HEK293T (cell line): ENCODE data around the gene CCL11.

ENCODE experiments used
- CTCF ChIA-PET: fragments of 350-600 bp; formaldehyde crosslinking; extraction: SDS; loops from one replicate; lab custom pipeline; 2021; ENCODE audit warnings: antibody characterized with exemption, inconsistent platforms; lab: Yijun Ruan, JAX
- POLR2A ChIA-PET: fragments of 350-600 bp; formaldehyde crosslinking; extraction: SDS; loops from one replicate; lab custom pipeline; 2020; ENCODE audit warnings: antibody characterized with exemption, inconsistent platforms; lab: Yijun Ruan, JAX
- DNase-seq: peaks from one replicate; pipeline ENCODE4 v3.0.0; 2012; ENCODE audit warnings: mixed read lengths; ENCODE audit errors: extremely low spot score
- ARNT ChIP-seq: fragments of 450-650 bp; IDR thresholded peaks from 2 replicates; pipeline ENCODE4 v1.6.1; 2017; ENCODE audit warnings: mild to moderate bottlenecking
- BHLHE40 ChIP-seq: fragments of 450-650 bp; IDR thresholded peaks from 2 replicates; pipeline ENCODE4 v1.6.1; 2016; ENCODE audit warnings: mild to moderate bottlenecking, moderate library complexity, borderline replicate concordance
- CTBP1 ChIP-seq: fragments of 450-650 bp; IDR thresholded peaks from 2 replicates; pipeline ENCODE4 v1.6.1; 2016; ENCODE audit warnings: borderline replicate concordance
- ELF4 ChIP-seq: fragments of 450-650 bp; IDR thresholded peaks from 2 replicates; pipeline ENCODE4 v1.6.1; 2017; ENCODE audit warnings: antibody characterized with exemption
- FOXA1 ChIP-seq: fragments of 450-650 bp; IDR thresholded peaks from 2 replicates; pipeline ENCODE4 v1.6.1; 2016; ENCODE audit warnings: mild to moderate bottlenecking
- FOXK2 ChIP-seq: fragments of 450-650 bp; IDR thresholded peaks from 2 replicates; pipeline ENCODE4 v1.6.1; 2016; ENCODE audit warnings: mild to moderate bottlenecking
- FOXM1 ChIP-seq: fragments of 450-650 bp; IDR thresholded peaks from 2 replicates; pipeline ENCODE4 v1.6.1; 2017; ENCODE audit warnings: mild to moderate bottlenecking, borderline replicate concordance
- HDGF ChIP-seq: fragments of 450-650 bp; IDR thresholded peaks from 2 replicates; pipeline ENCODE4 v1.6.1; 2017; ENCODE audit warnings: antibody characterized with exemption, borderline replicate concordance
- L3MBTL2 ChIP-seq: fragments of 450-650 bp; conservative IDR thresholded peaks from 2 replicates; pipeline ENCODE4 v1.6.1; 2016; ENCODE audit warnings: mild to moderate bottlenecking
- LEF1 ChIP-seq: fragments of 450-650 bp; IDR thresholded peaks from 2 replicates; pipeline ENCODE4 v1.6.1; 2017; ENCODE audit warnings: mild to moderate bottlenecking, borderline replicate concordance
- NFRKB ChIP-seq: fragments of 450-650 bp; IDR thresholded peaks from 2 replicates; pipeline ENCODE4 v1.6.1; 2016; ENCODE audit warnings: mild to moderate bottlenecking, moderate library complexity
- PKNOX1 ChIP-seq: fragments of 450-650 bp; IDR thresholded peaks from 2 replicates; pipeline ENCODE4 v1.6.1; 2016
- SP1 ChIP-seq: fragments of 450-650 bp; IDR thresholded peaks from 2 replicates; pipeline ENCODE4 v1.6.1; 2017
- SUZ12 ChIP-seq: fragments of 450-650 bp; IDR thresholded peaks from 2 replicates; pipeline ENCODE4 v1.6.1; 2016; ENCODE audit warnings: mild to moderate bottlenecking
- TARDBP ChIP-seq: fragments of 450-650 bp; IDR thresholded peaks from 2 replicates; pipeline ENCODE4 v1.6.1; 2016
- ZNF384 ChIP-seq: fragments of 450-650 bp; IDR thresholded peaks from 2 replicates; pipeline ENCODE4 v1.6.1; 2016

The CCL11 gene

GRCh38 chr17:34260861-34261260 lies 24.7 kb upstream of the CCL11 start:
- TF ChIP-seq NFRKB (no peak), SUZ12 (no peak), BHLHE40 (no peak), PKNOX1 (no peak), LEF1 (no peak), FOXA1 (no peak), ZNF384 (no peak), FOXK2 (no peak), SP1 (no peak), HDGF (no peak), CTBP1 (no peak), FOXM1 (no peak), TARDBP (no peak)
- DNase-seq: no peak
- ChIA-PET POLR2A (no interaction called here), CTCF (no interaction called here)

- no peak for DNase-seq
- TF ChIP-seq NFRKB (no peak), CTBP1 (no peak), LEF1 (no peak)
- ChIA-PET CTCF (no interaction called here), POLR2A (no interaction called here)
Measured at GRCh38 chr17:34261568-34262337, 23.8 kb upstream of the CCL11 start.

GRCh38 chr17:34265711-34266110 lies 19.8 kb upstream of the CCL11 start:
- TF ChIP-seq NFRKB: no peak
- no peak for TF ChIP-seq PKNOX1
- TF ChIP-seq FOXM1: no peak
- TF ChIP-seq ZNF384: no peak
- TF ChIP-seq ELF4: no peak
- no peak for TF ChIP-seq CTBP1
- TF ChIP-seq HDGF: no peak
- no peak for TF ChIP-seq SUZ12
- no peak for TF ChIP-seq BHLHE40
- TF ChIP-seq FOXA1: no peak
- no peak for TF ChIP-seq TARDBP
- no peak for TF ChIP-seq LEF1
- no peak for TF ChIP-seq FOXK2
- no peak for TF ChIP-seq ARNT
- no peak for TF ChIP-seq L3MBTL2
- no peak for TF ChIP-seq SP1
- ChIA-PET CTCF (no interaction called here), POLR2A (no interaction called here)
- DNase-seq: no peak

- CTCF ChIA-PET: no interaction called here
- POLR2A ChIA-PET: no interaction called here
Measured at GRCh38 chr17:34269969-34270368, 15.6 kb upstream of the CCL11 start, which contains the start of gene CCL7. Gene CCL7, plus strand, starts transcription at chr17:34270221. Its CDS starts 70 bp downstream, at chr17:34270291.

GRCh38 chr17:34275881-34276280 lies 9.7 kb upstream of the CCL11 start:
- TF ChIP-seq L3MBTL2: no peak
- no peak for TF ChIP-seq NFRKB
- no peak for DNase-seq
- ChIA-PET CTCF (no interaction called here), POLR2A (no interaction called here)

More at GRCh38 chr17:34269969-34270368, 15.6 kb upstream of the CCL11 start, which contains the start of gene CCL7:
- DNase-seq: no peak
- no peak for TF ChIP-seq TARDBP
- TF ChIP-seq FOXM1: no peak
- no peak for TF ChIP-seq HDGF
- TF ChIP-seq ARNT: no peak
- TF ChIP-seq FOXK2: no peak
- no peak for TF ChIP-seq LEF1
- TF ChIP-seq BHLHE40: no peak
- no peak for TF ChIP-seq SP1
- TF ChIP-seq PKNOX1: no peak
- TF ChIP-seq NFRKB: no peak
- no peak for TF ChIP-seq FOXA1
- no peak for TF ChIP-seq CTBP1
- no peak for TF ChIP-seq L3MBTL2
- no peak for TF ChIP-seq SUZ12
- no peak for TF ChIP-seq ZNF384
- TF ChIP-seq ELF4: no peak

- TF ChIP-seq L3MBTL2 (no peak), TARDBP (no peak), LEF1 (no peak), HDGF (no peak), FOXK2 (no peak), NFRKB (no peak), FOXM1 (no peak), ELF4 (no peak), CTBP1 (no peak), SUZ12 (no peak), PKNOX1 (no peak), ARNT (no peak)
- DNase-seq: no peak
- ChIA-PET POLR2A (no interaction called here), CTCF (no interaction called here)
Measured at GRCh38 chr17:34276826-34277225, 8.7 kb upstream of the CCL11 start.
